Measurements from ENCODE around the gene SLC44A1. TPM values are rescaled to one million over a fixed set of nuclear protein-coding genes. Genes with fewer than 3 reads are reported as not detected.

SLC44A1 gene
- polyA plus RNA-seq, 4 donors = 7.8 to 70.0 (median 16.0) TPM

- Histone ChIP-seq H3K27me3 (ENCODE audit: control insufficient read depth in 3 of 3, insufficient read depth in 3 of 3, low read length in 3 of 3) (no peaks in the 10 kb centered on the region), H3K27ac (ENCODE audit: low read depth in 1 of 3, low read length in 2 of 3) (no peak overlapping the region), H3K36me3 (ENCODE audit: control insufficient read depth in 3 of 3, insufficient read depth in 2 of 3, low read depth in 1 of 3, low read length in 3 of 3) (no peaks in the 10 kb centered on the region), H3K4me3 (ENCODE audit: low read depth in 1 of 3, low read length in 3 of 3) (no peak overlapping the region), H3K9me3 (ENCODE audit: control insufficient read depth in 2 of 2, insufficient read depth in 1 of 2, low read depth in 1 of 2, low read length in 1 of 2) (no peaks in the 10 kb centered on the region), H3K4me1 (ENCODE audit: control insufficient read depth in 3 of 3, insufficient read depth in 2 of 3, low read depth in 1 of 3, low read length in 2 of 3) (peaks cover 0 to 5% (median 0%) of the 10 kb centered on the region in 3 donors)
- no peak for FAIRE-seq
- no peak for DNase-seq
Observed at GRCh38 chr9:105233873-105234272, 10.6 kb upstream of the SLC44A1 start.

DNA sequence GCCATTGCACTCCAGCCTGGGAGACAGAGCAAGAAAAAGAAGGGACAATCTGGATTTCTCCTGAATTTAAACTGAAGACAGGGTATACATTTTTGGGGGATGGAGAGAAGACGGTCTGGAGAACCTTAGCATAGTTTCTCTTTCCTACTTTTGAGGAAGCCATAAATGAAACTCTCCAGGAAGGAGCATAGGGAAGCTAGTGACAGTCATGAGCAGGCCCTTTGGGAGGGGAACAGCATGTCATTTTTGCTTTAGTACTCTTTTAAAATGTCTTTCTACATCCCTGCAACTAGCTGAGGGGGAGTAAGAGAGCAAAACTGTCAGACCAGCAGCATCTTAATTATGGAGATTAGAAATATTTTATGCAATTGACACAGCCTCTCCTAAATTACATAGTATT lies 8.2 kb upstream of the SLC44A1 start:
- WGBS, 3 donors = 86 to 97% (median 96%) methylated on average over 1 of the region's 1 CpG
- no peak overlapping the region for H3K27ac ChIP-seq (ENCODE audit: low read depth in 1 of 3, low read length in 2 of 3)
- no peak for FAIRE-seq
- H3K27me3 ChIP-seq (ENCODE audit: control insufficient read depth in 3 of 3, insufficient read depth in 3 of 3, low read length in 3 of 3) = no peaks in the 10 kb centered on the region
- H3K4me3 ChIP-seq (ENCODE audit: low read depth in 1 of 3, low read length in 3 of 3) = no peak overlapping the region
- no peaks in the 10 kb centered on the region for H3K36me3 ChIP-seq (ENCODE audit: control insufficient read depth in 3 of 3, insufficient read depth in 2 of 3, low read depth in 1 of 3, low read length in 3 of 3)
- no peaks in the 10 kb centered on the region for H3K9me3 ChIP-seq (ENCODE audit: control insufficient read depth in 2 of 2, insufficient read depth in 1 of 2, low read depth in 1 of 2, low read length in 1 of 2)
- H3K4me1 ChIP-seq (ENCODE audit: control insufficient read depth in 3 of 3, insufficient read depth in 2 of 3, low read depth in 1 of 3, low read length in 2 of 3) = peaks cover 0 to 5% (median 0%) of the 10 kb centered on the region in 3 donors
- no peak for DNase-seq

- peaks cover 0 to 5% (median 0%) of the 10 kb centered on the region in 3 donors for H3K4me1 ChIP-seq (ENCODE audit: control insufficient read depth in 3 of 3, insufficient read depth in 2 of 3, low read depth in 1 of 3, low read length in 2 of 3)
- no peaks in the 10 kb centered on the region for H3K9me3 ChIP-seq (ENCODE audit: control insufficient read depth in 2 of 2, insufficient read depth in 1 of 2, low read depth in 1 of 2, low read length in 1 of 2)
- no peaks in the 10 kb centered on the region for H3K27me3 ChIP-seq (ENCODE audit: control insufficient read depth in 3 of 3, insufficient read depth in 3 of 3, low read length in 3 of 3)
- 71 to 83% (median 72%) methylated on average over 3 of the region's 3 CpGs for WGBS, 3 donors
- no peak for FAIRE-seq
- DNase-seq = peak in 1 of 2 donors; percentile 31
- H3K27ac ChIP-seq (ENCODE audit: low read depth in 1 of 3, low read length in 2 of 3) = no peak overlapping the region
- H3K36me3 ChIP-seq (ENCODE audit: control insufficient read depth in 3 of 3, insufficient read depth in 2 of 3, low read depth in 1 of 3, low read length in 3 of 3) = no peaks in the 10 kb centered on the region
- H3K4me3 ChIP-seq (ENCODE audit: low read depth in 1 of 3, low read length in 3 of 3) = no peak overlapping the region
Observed at GRCh38 chr9:105237246-105237645, 7.2 kb upstream of the SLC44A1 start.

- H3K27ac ChIP-seq (ENCODE audit: low read depth in 1 of 3, low read length in 2 of 3) = no peak overlapping the region
- H3K36me3 ChIP-seq (ENCODE audit: control insufficient read depth in 3 of 3, insufficient read depth in 2 of 3, low read depth in 1 of 3, low read length in 3 of 3) = no peaks in the 10 kb centered on the region
- DNase-seq (peak; percentile 27 to 52), FAIRE-seq (no peak)
- H3K4me3 ChIP-seq (ENCODE audit: low read depth in 1 of 3, low read length in 3 of 3) = no peak overlapping the region
- WGBS, 3 donors = 12 to 62% (median 39%) methylated on average over 3 of the region's 3 CpGs
- H3K4me1 ChIP-seq (ENCODE audit: control insufficient read depth in 3 of 3, insufficient read depth in 2 of 3, low read depth in 1 of 3, low read length in 2 of 3) = peaks cover 0 to 5% (median 0%) of the 10 kb centered on the region in 3 donors
- H3K27me3 ChIP-seq (ENCODE audit: control insufficient read depth in 3 of 3, insufficient read depth in 3 of 3, low read length in 3 of 3) = no peaks in the 10 kb centered on the region
- no peaks in the 10 kb centered on the region for H3K9me3 ChIP-seq (ENCODE audit: control insufficient read depth in 2 of 2, insufficient read depth in 1 of 2, low read depth in 1 of 2, low read length in 1 of 2)
Observed at GRCh38 chr9:105238302-105238701, 6.1 kb upstream of the SLC44A1 start.

- Histone ChIP-seq H3K27ac (ENCODE audit: low read depth in 1 of 3, low read length in 2 of 3) (no peak overlapping the region), H3K4me3 (ENCODE audit: low read depth in 1 of 3, low read length in 3 of 3) (no peak overlapping the region), H3K4me1 (ENCODE audit: control insufficient read depth in 3 of 3, insufficient read depth in 2 of 3, low read depth in 1 of 3, low read length in 2 of 3) (peaks cover 0 to 13% (median 0%) of the 10 kb centered on the region in 3 donors), H3K9me3 (ENCODE audit: control insufficient read depth in 2 of 2, insufficient read depth in 1 of 2, low read depth in 1 of 2, low read length in 1 of 2) (no peaks in the 10 kb centered on the region), H3K27me3 (ENCODE audit: control insufficient read depth in 3 of 3, insufficient read depth in 3 of 3, low read length in 3 of 3) (no peaks in the 10 kb centered on the region), H3K36me3 (ENCODE audit: control insufficient read depth in 3 of 3, insufficient read depth in 2 of 3, low read depth in 1 of 3, low read length in 3 of 3) (no peaks in the 10 kb centered on the region)
- FAIRE-seq (no peak), DNase-seq (no peak)
- 71 to 81% (median 76%) methylated on average over 4 of the region's 4 CpGs for WGBS, 3 donors
Observed at GRCh38 chr9:105241356-105242043, 3.0 kb upstream of the SLC44A1 start.

GRCh38 chr9:105242062-105242461 lies 2.4 kb upstream of the SLC44A1 start:
- H3K9me3 ChIP-seq (ENCODE audit: control insufficient read depth in 2 of 2, insufficient read depth in 1 of 2, low read depth in 1 of 2, low read length in 1 of 2) = no peaks in the 10 kb centered on the region
- peaks cover 0 to 12% (median 0%) of the 10 kb centered on the region in 3 donors for H3K4me1 ChIP-seq (ENCODE audit: control insufficient read depth in 3 of 3, insufficient read depth in 2 of 3, low read depth in 1 of 3, low read length in 2 of 3)
- H3K27me3 ChIP-seq (ENCODE audit: control insufficient read depth in 3 of 3, insufficient read depth in 3 of 3, low read length in 3 of 3) = no peaks in the 10 kb centered on the region
- H3K27ac ChIP-seq (ENCODE audit: low read depth in 1 of 3, low read length in 2 of 3) = no peak overlapping the region
- no peak overlapping the region for H3K4me3 ChIP-seq (ENCODE audit: low read depth in 1 of 3, low read length in 3 of 3)
- DNase-seq (no peak), FAIRE-seq (no peak)
- H3K36me3 ChIP-seq (ENCODE audit: control insufficient read depth in 3 of 3, insufficient read depth in 2 of 3, low read depth in 1 of 3, low read length in 3 of 3) = no peaks in the 10 kb centered on the region
- WGBS, 3 donors = 69 to 79% (median 71%) methylated on average over 2 of the region's 2 CpGs

- WGBS, 3 donors = 28 to 49% (median 48%) methylated on average over 4 of the region's 4 CpGs
- H3K36me3 ChIP-seq (ENCODE audit: control insufficient read depth in 3 of 3, insufficient read depth in 2 of 3, low read depth in 1 of 3, low read length in 3 of 3) = no peaks in the 10 kb centered on the region
- H3K4me3 ChIP-seq (ENCODE audit: low read depth in 1 of 3, low read length in 3 of 3) = no peak overlapping the region
- FAIRE-seq = no peak
- DNase-seq = no peak
- no peaks in the 10 kb centered on the region for H3K27me3 ChIP-seq (ENCODE audit: control insufficient read depth in 3 of 3, insufficient read depth in 3 of 3, low read length in 3 of 3)
- H3K9me3 ChIP-seq (ENCODE audit: control insufficient read depth in 2 of 2, insufficient read depth in 1 of 2, low read depth in 1 of 2, low read length in 1 of 2) = no peaks in the 10 kb centered on the region
- H3K4me1 ChIP-seq (ENCODE audit: control insufficient read depth in 3 of 3, insufficient read depth in 2 of 3, low read depth in 1 of 3, low read length in 2 of 3) = peaks cover 0 to 12% (median 2%) of the 10 kb centered on the region in 3 donors
- H3K27ac ChIP-seq (ENCODE audit: low read depth in 1 of 3, low read length in 2 of 3) = no peak overlapping the region
Observed at GRCh38 chr9:105242557-105242956, 1.9 kb upstream of the SLC44A1 start.

DNA sequence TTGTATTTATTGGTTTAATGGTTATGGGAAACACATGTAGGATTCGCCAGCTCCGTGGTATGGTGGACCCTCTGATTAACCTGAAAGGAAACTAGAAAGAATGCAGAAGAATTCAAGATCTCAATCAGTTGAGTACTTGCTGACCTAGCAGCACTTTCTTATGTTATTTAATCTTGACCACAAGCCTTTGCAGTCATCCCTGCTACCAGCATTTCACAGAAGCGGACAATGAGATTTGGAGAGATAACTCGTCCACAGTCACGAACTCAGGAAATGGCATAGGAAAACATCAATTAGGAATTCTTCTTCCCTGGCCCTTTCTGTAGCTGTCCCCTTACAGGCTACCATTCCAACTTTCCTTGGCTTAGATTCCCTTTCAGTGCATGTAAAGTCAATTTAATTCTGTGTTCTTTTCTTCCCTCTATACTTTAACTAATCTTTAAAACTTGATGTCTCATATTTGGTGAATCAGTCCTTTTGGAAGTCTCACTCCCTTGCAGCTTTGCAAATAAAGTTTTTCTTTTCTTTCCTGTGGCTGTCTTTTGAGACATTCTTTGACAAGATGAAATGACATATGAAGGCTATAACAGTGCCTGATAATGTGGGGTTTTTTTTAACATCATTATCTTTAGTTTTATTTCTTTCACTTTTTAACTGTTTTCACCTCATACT lies 1.3 kb upstream of the SLC44A1 start:
- H3K4me1 ChIP-seq (ENCODE audit: control insufficient read depth in 3 of 3, insufficient read depth in 2 of 3, low read depth in 1 of 3, low read length in 2 of 3) = peaks cover 0 to 12% (median 5%) of the 10 kb centered on the region in 3 donors
- H3K27ac ChIP-seq (ENCODE audit: low read depth in 1 of 3, low read length in 2 of 3) = no peak overlapping the region
- H3K9me3 ChIP-seq (ENCODE audit: control insufficient read depth in 2 of 2, insufficient read depth in 1 of 2, low read depth in 1 of 2, low read length in 1 of 2) = no peaks in the 10 kb centered on the region
- no peaks in the 10 kb centered on the region for H3K27me3 ChIP-seq (ENCODE audit: control insufficient read depth in 3 of 3, insufficient read depth in 3 of 3, low read length in 3 of 3)
- DNase-seq (no peak), FAIRE-seq (no peak)
- WGBS, 3 donors = 53 to 74% (median 71%) methylated on average over 5 of the region's 5 CpGs
- H3K36me3 ChIP-seq (ENCODE audit: control insufficient read depth in 3 of 3, insufficient read depth in 2 of 3, low read depth in 1 of 3, low read length in 3 of 3) = no peaks in the 10 kb centered on the region
- H3K4me3 ChIP-seq (ENCODE audit: low read depth in 1 of 3, low read length in 3 of 3) = no peak overlapping the region
